Stimulated activated CD4-positive, alpha-beta T cell treated with anti-CD3 and anti-CD28 coated beads, TNF-alpha, amount 100 ng/mL, for 24 hours (primary cell): Measurements from ENCODE around the gene ARHGEF1.
"Not testable (repeated sequence)": the region's sequence is repeated elsewhere in the genome, so short reads cannot be mapped to it uniquely, and the experiment has no call there.

Source experiments
- DNase-seq, 3 experiments: peaks; one replicate each; pipeline ENCODE4 v3.0.0-alpha.2; 2020; ENCODE audit warnings: low read depth in 3 of 3

Gene ARHGEF1

DNA sequence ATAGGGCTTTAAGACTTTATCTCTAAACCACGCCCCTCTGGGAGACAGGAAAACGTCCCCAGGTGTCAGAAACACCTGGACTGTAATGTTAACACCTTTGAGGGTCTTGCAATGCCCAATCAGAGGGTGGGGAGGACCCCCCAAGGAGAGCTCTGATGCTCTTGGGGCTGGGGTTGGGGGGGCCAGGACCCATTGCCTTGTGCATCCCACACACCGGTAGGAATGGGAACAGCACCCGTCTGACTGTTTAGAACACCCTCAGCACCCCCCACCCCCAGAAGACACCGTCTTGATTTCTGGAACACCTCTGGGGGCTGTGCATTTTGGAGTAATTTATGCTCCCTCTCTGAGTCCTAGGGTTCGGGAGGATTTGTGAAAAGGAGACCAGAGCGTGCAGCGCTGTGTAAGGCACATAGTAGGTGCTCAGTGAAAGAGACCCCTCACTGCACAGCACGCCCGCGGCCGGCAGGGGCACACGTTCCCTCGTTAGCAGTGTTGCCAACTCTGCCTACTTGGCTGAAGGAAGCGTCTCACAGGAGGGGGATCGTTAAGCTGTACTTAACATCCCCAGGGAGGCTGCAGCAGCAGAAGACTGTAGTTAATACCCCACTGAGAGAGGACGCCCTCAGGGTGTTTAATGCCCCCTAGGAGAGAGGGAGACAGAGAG lies 48.1 kb downstream of the ARHGEF1 start:
- no peak for DNase-seq

DNA sequence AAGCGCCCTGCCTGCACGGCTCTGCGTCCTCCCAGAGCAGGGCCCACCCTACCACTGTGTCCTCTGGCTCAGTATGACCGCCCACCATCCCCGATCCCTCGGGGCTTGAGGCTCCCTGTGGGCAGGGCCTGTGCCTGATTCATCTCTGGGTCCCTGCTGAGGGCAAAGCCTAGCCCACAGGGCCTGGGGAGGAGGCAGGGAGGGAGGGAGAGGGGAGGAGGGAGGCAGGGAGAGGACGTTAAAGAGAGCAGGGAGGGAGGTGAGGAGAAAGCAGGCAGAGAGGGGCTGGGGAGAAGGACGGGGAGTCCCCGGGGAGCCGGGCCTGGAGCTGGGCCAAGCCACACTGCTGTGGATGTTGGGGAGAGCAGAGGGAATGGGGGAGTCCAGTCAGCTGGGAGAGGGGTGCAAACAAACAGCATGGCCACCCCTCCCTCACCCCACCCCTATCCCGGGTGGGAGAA lies 49.3 kb downstream of the ARHGEF1 start:
- no peak for DNase-seq

DNA sequence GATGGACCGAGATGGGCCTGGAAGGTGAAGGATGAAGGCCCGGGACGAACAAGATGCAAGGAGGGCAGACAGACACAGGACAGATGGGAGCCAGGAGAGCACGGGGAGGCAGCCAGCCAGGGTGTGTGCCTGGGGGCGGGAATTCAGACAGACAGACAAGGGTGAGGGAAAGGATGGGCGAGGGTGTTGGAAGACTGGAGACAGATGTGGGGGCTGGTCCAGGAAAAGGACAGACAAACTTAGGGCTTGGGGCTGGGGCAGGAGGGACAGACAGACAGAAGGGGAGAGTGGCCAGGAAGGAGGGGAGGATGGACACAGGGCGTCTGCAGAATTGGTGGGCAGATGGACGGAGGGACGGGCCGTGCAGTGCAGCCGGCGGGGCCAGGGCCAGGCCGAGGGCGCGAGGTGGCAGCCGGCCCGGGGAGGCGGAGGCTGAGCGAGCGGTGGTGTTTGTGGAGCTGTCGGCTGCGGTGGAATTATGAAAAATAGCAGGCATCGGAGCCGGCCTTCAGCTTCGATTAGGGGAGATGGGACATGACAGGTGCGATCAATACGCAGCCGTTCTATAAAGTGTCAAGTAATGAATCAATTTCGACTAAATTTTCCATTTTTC lies 49.8 kb downstream of the ARHGEF1 start:
- no peak for DNase-seq

DNA sequence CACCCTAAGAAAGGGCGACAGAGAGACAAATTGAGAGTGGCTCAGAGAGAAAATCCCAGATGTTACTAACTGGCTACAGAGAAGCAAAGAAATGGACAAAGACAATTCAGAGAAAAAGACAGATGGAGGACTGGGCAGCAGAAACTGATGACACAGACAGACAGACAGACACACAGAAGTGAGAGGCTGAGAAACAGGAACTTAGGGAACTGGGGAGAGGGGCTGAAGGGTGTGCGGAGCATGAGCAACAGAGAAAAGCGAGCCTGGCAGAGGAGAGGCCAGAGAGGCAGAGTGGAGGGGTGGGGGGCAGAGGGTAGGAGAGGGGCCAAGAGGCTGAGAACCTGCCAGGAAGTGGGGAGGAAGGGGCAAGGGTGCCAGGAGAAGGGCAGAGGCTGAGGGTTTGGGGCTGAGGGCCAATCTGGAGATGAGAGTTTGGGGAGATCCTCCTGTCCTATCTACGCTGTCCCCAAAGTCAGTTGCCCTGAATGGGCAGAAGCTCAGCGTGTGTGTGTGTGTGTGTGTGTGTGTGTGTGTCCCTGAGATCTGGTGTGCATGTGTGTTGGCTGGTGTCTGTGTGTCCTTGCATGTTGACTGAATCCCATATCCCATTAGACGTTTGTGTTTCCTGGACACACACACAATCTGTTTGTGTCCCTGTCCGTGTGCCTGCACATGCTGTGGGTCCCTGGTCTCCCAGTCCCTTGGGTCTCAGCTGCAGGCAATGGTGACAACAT lies 50.9 kb downstream of the ARHGEF1 start:
- DNase-seq, result no peak

DNA sequence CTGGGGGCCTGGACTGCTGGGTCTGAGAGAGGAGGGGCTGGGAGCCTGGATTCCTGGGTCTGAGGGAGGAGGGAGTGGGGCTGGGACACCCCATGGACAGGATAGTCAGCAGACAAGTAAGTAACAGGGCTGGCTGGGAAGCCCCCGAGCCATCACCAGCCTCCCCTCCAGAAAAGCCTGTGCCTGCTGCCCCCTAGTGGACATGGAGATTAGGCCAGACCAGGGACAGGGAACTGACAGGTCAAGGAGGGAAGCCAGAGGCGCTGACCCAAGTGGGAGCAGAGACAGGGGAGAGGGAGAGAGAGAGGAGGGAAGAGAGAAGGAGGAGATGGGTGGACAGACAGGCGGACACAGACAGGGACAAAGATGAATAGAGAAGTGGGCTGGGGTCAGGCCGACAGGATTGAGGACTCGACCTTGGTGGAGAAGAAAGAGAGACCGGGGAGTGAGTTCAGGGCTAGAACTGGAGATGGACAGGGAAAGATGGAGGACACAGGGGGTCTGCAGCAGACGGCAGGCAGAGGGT lies 51.9 kb downstream of the ARHGEF1 start:
- DNase-seq, result peak; percentile 52 to 67 (median 67)

DNA sequence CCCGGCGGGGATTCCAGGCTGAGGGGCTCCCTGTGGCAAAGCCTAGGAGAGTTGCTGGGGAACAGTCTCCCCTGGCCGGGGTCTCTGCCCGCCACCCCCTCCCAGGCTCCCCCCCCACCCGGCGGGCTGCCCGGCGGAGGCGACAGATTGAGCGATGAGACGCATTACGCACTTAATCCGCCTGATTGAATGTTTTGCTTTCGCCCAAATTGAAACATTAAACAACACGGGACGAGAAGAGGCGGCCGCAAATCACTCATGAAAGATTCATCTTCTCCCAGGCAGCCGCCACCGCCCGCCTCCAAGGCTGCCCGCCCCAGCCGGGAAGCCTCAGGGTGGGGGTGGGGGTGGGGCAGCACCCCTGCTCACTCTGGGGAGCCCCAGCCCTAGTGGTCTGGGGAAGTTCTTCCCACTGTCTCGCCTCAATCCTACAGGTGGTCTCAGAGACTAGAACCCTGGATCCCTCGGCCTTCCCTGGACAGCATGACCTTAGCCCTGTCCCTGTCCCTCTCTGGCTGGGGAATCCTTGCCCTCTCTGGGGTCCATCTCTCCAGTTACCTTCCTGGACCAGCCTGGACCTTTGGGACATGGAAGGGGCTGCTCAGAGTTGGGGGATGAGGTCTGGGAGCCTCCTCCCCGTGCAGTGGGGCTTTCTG lies 52.9 kb downstream of the ARHGEF1 start:
- no peak for DNase-seq

DNA sequence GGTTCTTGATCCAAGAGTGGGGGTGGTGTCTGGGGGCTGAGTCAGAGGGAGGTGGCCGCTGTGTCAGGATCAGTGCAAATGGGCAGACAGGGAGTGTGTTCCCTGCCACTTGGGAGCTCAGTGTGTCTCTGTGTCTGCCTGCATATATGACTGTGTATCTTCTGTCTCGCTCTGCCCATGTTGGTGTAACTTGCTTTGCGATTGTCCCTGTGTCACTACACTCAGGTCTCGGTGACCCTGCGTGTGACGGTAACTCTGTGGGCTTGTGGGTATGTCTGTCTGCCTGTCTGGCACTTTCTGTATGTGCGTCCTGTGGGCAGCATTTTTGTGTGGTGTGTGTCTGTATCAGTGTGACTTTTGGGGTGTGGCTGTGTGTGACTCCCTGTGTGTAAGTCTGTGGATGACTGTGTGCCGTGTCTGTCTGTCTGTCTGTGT lies 53.4 kb downstream of the ARHGEF1 start:
- DNase-seq, result peak in 1 of 3 experiments; percentile 28

DNA sequence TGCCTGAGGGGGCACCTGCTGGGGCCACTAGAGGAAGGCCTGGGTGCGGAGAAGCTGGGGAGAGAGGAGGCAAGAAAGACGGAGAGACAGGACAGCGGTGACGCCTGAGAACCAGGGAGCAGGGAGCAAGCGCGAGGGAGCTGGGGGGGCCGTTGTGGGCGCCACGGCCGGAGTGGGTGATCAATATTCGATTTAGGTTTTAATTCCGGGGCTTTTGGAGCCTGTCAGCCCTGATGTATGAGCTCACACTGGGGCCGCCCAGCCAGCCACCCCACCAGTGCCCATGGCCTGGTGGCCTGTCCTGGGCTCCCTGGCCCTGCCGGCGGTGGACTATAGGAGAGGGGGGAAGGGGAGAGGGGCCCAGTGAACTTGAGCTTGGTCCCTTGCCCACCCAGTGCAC lies 54.0 kb downstream of the ARHGEF1 start:
- no peak for DNase-seq

DNA sequence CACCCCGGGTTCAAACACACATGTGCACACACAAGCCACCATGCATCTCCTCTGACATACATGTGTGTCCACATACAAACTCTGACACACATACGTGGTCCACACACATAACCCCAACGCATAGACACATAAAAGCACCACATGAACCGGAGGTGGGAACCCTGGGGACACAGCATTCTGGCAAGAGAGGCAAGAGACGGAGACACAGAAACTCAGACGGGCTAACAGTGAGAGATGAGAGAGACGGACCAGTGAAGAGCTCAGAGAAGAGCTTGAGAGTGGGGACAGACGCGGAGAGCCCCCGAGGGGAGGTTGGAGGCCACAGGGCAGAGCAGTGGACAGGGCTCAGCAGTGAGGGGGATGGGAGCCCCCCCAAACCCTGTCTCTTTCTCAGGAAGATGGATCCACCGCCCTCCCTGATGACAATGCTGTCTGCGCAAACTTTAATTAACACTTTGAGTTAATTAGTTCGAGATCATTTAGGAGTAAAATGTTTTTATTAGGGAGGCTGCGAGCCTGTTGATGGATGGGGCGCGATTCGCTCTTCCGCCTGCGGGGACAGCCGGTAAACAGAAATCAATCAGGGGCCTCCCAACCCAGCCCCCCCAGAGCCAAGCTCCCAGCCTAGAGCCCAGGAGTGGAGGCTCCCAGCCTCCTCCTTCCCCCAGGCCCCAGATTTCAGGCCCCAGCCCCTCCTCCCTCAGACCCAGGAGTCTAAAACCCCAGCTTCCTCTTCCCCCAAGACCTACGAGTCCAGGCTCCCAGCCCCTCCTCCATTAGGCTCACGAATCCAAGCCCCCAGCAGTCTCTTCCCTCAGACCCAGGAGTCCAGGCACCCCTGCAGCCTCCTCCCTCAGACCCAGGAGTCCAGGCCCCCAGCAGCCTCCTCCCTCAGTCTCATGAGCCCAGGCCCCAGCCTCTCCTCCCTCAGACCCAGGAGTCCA lies 54.8 kb downstream of the ARHGEF1 start:
- no peak for DNase-seq

DNA sequence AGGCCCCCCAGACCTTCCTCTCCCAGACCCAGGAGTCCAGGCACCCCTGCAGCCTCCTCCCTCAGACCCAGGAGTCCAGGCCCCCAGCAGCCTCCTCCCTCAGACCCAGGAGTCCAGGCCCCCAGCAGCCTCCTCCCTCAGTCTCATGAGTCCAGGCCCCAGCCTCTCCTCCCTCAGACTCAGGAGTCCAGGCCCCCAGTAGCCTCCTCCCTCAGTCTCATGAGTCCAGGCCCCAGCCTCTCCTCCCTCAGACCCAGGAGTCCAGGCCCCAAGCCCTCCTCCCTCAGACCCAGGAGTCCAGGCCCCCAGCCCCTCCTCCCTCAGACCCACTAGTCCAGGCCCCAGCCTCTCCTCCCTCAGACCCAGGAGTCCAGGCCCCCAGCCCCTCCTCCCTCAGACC lies 56.2 kb downstream of the ARHGEF1 start:
- DNase-seq, result not testable (repeated sequence)

DNA sequence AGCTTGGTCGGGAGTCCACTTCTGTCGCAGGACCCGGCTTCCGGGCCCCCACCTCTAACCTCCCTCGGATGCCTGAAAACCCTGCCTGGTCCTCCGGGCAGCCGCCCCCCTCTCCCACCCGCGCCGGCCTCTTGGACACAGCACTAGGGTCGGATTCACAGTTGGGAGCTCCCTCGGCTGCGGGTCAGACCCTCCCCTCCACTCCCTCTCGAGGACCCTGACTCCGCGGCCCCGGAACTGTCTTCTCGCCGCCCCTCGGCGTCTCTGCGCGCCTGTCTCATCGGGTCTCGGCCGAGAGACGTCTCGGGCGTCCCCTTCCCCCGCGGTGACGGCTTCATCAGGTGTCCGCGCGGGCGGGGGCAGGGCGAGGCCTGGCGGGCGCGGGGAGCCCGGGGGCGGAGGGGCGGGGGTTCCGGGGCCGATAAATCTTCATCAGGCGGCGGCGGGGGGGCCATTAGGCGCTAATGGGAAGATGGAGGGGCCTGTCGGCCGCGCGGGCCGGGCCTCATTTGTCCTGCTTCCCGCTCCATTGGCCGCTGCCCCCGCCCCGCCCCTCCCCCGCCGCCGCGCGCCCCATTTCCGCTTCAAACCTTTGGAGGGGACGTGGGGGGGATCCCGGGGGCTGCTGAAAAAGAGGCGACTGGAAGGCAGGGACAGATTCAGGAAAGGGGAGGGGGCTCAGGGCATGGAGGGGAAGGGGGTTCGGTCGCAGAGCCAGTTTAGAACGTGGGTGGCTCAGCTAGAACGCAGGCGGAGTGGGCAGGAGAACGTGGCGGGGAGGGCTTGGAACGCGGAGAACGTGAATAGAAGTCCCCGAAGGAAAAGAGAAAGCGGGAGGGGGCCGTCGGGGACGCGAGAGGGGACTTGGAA lies 57.1 kb downstream of the ARHGEF1 start:
- DNase-seq, result peak in 1 of 3 experiments; percentile 49

DNA sequence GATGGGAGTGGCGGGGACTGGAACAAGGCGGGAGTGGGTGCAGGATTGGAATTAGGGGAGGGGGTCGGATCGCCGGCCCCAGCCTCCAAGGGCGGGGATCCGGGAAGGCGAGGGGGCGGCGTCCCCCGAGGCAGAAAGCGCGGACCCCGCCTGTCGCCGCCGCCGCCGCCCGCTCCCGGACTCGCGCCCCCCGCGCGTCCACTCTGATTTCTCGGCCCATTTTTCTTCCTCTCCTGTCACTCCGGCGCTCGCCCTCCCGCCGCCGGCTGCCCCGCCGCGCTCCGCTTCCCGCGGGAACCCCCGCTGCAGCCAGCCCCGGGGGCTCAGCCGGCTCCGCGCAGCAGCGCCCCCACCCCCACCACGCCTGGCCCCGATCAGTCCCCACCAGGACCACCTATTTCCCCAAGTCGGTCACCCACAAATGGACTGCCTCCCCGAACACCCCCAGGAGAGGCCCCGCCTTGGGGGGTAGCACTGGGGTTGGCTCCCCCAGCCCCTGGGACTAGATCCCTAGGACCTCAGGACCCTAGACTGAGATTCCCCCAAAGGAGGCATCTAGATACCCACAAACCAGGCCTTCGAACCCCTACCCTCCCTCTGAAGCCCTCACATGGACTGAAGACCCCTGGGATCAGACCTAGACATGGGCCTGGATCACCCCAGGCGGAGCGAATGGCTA lies 57.9 kb downstream of the ARHGEF1 start:
- no peak for DNase-seq

DNA sequence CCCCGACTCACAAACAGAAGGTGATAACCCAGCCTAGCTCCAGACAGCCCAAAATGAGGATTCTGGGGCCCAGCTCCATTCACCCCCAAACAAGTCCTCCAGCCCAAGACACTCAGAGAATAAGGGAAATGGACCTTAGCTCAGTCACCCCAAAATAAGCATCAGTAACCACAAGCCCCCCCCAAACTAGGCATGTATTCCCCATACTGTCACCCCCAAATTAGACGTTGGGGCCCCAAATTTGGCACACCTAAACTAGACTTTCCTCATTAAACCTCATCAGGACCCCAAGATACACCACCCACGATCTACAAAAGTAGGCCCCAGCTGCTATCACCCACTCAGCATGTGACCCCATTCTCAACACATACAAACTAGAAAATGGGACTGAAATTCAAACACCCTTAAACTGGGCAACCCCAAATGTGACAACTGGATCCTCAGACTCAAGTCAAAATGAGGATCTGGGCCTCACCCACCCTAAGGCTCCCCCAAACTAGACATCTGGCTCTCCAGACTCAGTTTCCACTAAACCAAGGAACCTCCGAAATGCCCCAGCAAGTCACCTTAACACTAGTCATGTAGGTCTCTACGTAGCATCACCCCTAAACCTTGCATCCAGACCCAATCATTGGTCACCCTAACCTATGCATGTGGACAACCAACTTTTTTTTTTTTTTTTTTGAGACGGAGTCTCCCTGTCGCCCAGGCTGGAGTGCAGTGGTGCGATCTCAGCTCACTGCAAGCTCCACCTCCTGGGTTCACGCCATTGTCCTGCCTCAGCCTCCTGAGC lies 58.6 kb downstream of the ARHGEF1 start:
- DNase-seq, result no peak

DNA sequence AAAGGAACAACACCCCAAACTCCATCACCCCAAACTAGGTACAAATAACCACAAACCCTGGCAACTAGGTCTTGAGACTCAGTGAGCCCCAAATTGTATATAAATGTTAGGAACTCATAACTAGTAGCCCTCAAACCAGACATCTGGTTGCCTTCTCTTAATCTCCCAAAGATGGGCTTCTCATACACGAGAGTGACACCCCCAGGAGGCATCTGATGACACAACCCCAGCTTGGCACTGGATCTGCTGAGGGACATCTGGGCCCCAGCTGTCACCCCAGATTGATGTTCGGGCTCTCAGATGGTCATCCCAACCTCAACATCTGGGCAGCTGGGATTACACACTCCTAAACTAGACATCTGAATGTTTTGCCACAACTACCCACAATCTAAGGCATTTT lies 61.4 kb downstream of the ARHGEF1 start:
- DNase-seq, result no peak

DNA sequence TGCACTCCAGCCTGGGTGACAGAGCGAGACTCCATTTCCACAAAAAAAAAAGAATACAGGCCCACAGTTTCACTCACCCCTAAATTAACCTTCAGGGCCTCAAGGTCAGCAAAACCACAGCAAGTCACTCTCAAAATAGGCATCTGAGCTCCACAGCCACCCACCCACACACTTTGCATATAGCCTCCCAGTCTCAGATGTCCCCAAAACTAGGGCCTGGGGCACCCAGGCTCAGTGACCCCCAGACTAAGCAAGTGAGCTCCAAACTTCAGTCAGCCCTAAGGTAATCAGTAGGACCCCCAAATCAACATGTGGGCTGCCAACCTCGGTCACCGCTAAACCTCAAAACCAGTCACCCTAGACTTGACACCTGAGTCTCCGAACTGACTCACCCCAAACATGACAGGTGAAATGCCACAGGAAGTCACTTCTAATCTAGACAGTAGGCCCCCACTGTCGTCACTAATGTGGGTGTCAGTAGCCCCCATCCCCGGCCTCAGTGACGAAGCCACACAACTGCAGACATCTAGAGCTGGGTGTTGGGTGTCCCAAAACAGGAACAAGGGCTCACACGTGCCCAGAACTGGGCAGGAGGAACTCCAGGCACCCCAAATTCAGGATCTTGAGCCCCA lies 62.3 kb downstream of the ARHGEF1 start:
- DNase-seq, result peak; percentile 74 to 91 (median 85)

DNA sequence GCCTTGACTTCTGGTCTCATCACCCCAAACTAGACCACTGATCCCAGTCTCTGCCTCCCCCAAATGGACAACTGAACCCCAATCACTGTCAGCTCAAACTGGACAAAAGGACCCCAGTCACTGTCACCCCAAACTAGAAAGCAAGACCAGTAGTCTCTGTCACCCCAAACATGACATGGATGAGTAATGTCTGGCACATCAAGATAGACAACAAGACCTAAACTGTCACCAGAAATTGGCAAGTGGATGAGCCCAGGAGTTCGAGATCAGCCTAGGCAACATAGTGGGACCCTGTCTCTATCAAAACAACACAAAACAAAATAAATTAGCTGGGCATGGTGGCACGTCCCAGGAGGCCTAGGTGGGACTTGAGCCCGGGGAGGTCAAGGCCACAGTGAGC lies 64.1 kb downstream of the ARHGEF1 start:
- DNase-seq, result no peak

DNA sequence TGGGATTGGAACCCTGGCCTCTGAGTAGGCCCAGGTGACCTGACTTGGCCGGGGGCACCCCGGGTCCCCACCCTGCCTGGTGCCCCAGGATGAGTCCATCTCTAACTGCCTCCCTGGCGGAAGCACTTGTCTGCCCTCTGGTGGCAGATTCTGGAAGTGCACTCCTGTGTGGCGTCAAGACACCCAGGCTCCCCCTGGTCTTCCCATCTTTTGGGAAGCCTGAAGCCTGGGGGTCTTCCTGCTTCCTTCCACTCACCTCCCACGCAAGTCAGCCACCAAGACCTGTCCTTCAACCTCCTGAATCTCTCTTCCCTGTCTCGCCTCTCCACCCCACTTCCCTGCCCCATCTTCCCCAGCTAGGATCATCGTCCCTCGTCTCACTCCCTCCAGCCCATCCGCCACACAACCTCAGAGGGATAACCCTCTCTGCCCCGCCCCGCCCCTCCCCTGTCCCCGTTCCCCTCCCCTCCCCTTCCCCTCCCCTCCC lies 68.7 kb downstream of the ARHGEF1 start:
- DNase-seq, result peak; percentile 79 to 87 (median 87)

DNA sequence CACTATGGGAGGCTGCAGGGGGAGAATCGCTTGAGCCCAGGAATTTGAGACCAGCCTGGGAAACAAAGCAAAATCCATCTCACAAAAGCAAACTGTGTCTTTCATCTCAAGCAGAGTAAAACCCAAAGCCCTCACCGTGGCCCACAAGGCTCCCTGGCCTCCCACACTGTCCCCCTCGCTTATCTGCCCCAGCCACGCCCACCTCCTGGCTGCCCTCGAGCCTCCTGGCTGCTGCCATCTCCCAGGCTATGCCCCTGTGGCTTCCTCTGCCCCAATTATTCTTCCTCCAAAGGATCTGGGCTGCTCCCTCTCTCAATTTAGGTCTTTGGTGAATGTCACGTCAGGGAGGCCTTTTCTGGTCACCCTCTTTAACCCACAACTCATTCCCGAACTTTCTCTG lies 72.5 kb downstream of the ARHGEF1 start:
- no peak for DNase-seq
